ENCODE measurements around the gene FKBP8.

The FKBP8 gene

GRCh38 chr19:18521692-18522123 is 21.7 kb downstream of the FKBP8 start, which contains the start of gene ELL (continued):
- no peak for TF ChIP-seq POU6F1 (CRISPR knock-in tag; IDR thresholded peaks at IDR 0.05; ENCODE audit: borderline replicate concordance, low read depth)
- TF ChIP-seq PATZ1 (CRISPR knock-in tag; IDR thresholded peaks at IDR 0.05; ENCODE audit: borderline replicate concordance): no peak
- TF ChIP-seq ZNF70 (CRISPR knock-in tag; IDR thresholded peaks at IDR 0.05): no peak
- TF ChIP-seq ZC3H10 (CRISPR knock-in tag; IDR thresholded peaks at IDR 0.05): no peak

- TF ChIP-seq CREB5 (CRISPR knock-in tag; IDR thresholded peaks at IDR 0.05; ENCODE audit: low read depth) (no peak), TSHZ2 (CRISPR knock-in tag; IDR thresholded peaks at IDR 0.05) (no peak), ZC3H10 (CRISPR knock-in tag; IDR thresholded peaks at IDR 0.05) (no peak), CSRNP3 (CRISPR knock-in tag; IDR thresholded peaks at IDR 0.05) (no peak), ZNF70 (CRISPR knock-in tag; IDR thresholded peaks at IDR 0.05) (no peak), ESRRG (CRISPR knock-in tag; IDR thresholded peaks at IDR 0.05) (no peak), ARNTL (CRISPR knock-in tag; IDR thresholded peaks at IDR 0.05; ENCODE audit: borderline replicate concordance, low read depth) (no peak), TCF4 (CRISPR knock-in tag; IDR thresholded peaks at IDR 0.05; ENCODE audit: borderline replicate concordance) (no peak), SNAI2 (CRISPR knock-in tag; IDR thresholded peaks at IDR 0.05) (no peak)
- no peak for ATAC-seq
These were observed 22.3 kb downstream of the FKBP8 start for GRCh38 chr19:18520848-18521691.

GRCh38 chr19:18519962-18520847 is 23.2 kb downstream of the FKBP8 start:
- peak; percentile 31 for ATAC-seq
- TF ChIP-seq ZNF565 (CRISPR knock-in tag; conservative IDR thresholded peaks at IDR 0.05; ENCODE audit: low read depth) (no peak), ISL1 (CRISPR knock-in tag; IDR thresholded peaks at IDR 0.05) (no peak), PPARA (CRISPR knock-in tag; IDR thresholded peaks at IDR 0.05; ENCODE audit: borderline replicate concordance) (no peak), BACH2 (CRISPR knock-in tag; IDR thresholded peaks at IDR 0.05; ENCODE audit: borderline replicate concordance) (no peak), SNAI2 (CRISPR knock-in tag; IDR thresholded peaks at IDR 0.05) (no peak), ZC3H10 (CRISPR knock-in tag; IDR thresholded peaks at IDR 0.05) (no peak), CSRNP3 (CRISPR knock-in tag; IDR thresholded peaks at IDR 0.05) (no peak), ZNF70 (CRISPR knock-in tag; IDR thresholded peaks at IDR 0.05) (no peak), GLIS3 (CRISPR knock-in tag; IDR thresholded peaks at IDR 0.05) (no peak), POU6F1 (CRISPR knock-in tag; IDR thresholded peaks at IDR 0.05; ENCODE audit: borderline replicate concordance, low read depth) (no peak), CSDC2 (CRISPR knock-in tag; IDR thresholded peaks at IDR 0.05) (no peak), RARB (CRISPR knock-in tag; IDR thresholded peaks at IDR 0.05) (no peak), ZFP30 (CRISPR knock-in tag; IDR thresholded peaks at IDR 0.05) (no peak)
